Stimulated activated CD8-positive, alpha-beta memory T cell treated with anti-CD3 and anti-CD28 coated beads, Interleukin-15, amount 100 ng/mL, for 48 hours (primary cell): ENCODE results near the gene GBX1.

ENCODE experiments used
- DNase-seq, 2 donors: peaks; one replicate each; pipeline ENCODE4 v3.0.0-alpha.2; 2020; ENCODE audit warnings: low read depth in 2 of 2

GBX1 gene

DNA sequence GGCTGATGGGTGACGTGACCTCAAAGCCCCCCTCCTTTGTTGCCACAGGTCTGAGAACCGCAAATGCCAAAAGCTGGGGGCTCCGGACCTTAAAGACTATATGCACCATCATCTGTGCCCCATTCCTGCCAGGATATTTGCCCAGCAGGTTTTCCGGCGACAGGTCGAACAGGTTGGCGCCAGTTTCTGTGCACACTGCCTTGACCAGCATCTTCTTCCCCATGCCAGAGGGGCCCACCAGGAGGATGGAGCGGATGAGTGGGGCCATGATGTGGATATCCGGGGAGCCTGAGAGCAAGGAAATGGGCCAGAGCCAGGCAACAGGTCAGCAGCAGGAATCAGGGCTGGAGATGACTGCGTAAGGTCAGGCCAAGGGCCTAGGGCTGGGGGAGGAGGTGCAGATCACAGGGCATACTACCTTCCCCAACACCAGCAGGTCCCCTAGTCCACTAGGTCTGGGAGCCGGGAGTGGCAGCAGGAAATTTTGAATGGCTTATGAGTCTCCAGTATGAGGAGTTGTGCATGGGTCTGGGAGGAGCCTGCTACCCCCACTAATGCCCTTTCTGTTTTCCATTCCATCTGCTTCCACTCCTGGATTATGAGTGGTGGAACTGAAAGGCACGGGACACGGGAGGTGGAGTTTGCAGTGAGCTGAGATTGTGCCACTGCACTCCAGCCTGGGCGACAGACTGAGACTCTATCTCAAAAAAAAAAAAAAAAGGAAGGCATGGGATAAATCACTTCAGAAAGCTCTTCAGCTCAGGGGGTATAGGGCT, 25.9 kb upstream of the GBX1 start:
- no peak for DNase-seq

DNA sequence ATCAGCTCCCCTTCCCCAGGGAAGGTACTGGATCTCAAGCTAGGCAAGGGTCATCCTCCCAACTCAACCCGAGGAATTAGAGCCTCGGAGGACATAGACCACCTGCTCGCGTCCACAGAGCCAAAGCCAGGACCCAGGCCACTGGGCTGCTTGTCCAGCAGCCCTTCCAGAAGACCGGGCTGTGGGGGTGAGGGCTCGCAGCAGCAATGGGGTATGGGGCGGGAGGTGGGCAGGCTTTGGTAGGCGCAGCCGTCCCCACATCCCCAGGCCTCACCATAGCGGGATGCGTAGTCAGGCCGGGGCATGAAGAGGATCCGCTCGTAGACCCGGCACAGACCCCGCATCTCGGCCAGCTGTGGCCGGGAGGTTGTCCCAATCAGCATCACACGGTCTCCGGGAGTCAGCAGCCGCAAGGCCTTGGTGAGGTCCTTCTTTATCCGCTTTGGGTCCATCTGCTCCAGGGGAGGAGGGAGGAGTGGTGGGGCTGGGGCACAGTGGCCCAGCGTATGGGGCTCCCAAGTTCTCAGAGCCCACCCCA, 24.6 kb upstream of the GBX1 start:
- no peak for DNase-seq

DNA sequence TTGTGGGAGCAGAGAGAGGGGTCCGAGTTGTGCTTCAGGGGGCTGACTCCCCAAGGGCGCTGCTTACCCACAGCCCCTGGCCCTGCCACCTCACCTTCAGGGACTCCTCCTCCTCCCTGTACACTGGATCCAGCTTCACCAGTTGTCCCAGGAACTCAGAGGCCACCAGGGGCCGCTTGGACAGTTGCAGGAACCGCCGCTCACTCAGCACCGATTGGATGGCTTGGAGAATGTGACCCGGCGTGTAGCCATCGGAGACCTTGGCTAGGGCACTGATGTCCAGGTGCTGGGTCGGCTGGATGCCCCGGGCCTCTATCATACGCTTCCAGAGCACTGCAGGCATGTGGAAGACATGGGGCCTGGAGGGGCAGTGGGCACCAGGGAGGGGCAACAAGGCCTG, 24.1 kb upstream of the GBX1 start:
- DNase-seq = no peak

DNA sequence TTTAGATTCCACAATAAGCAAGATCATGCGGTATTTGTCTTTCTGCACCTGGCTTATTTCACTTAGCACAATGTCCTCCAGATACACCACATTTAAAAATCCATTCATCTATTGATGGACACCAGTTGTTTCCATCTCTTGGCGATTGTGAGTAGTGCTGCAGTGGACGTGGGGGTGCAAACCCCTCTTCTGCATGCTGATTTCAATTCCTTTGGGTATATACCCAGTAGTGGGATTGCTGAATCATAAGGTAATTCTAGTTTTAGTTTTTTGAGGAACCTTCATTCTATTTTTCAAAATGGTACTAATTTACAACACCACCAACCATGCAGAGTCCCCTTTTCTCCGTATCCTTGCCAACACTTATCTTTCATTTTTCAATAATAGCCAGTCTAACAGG, 21.5 kb upstream of the GBX1 start:
- DNase-seq = no peak

DNA sequence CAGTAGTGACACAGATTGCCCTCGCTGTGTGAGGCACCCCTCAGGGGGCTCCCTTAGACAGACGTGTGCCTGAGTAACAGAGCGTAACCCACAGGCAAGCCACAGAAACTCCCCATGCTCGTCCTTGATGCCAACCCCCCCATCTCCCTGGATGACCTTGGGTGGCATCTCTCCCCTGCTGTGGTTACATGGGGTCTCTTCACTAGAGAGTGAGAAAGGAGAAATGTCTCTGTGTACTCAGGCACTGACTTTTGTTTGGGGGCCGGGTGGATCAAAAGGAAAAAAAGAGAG, 20.7 kb upstream of the GBX1 start:
- no peak for DNase-seq

DNA sequence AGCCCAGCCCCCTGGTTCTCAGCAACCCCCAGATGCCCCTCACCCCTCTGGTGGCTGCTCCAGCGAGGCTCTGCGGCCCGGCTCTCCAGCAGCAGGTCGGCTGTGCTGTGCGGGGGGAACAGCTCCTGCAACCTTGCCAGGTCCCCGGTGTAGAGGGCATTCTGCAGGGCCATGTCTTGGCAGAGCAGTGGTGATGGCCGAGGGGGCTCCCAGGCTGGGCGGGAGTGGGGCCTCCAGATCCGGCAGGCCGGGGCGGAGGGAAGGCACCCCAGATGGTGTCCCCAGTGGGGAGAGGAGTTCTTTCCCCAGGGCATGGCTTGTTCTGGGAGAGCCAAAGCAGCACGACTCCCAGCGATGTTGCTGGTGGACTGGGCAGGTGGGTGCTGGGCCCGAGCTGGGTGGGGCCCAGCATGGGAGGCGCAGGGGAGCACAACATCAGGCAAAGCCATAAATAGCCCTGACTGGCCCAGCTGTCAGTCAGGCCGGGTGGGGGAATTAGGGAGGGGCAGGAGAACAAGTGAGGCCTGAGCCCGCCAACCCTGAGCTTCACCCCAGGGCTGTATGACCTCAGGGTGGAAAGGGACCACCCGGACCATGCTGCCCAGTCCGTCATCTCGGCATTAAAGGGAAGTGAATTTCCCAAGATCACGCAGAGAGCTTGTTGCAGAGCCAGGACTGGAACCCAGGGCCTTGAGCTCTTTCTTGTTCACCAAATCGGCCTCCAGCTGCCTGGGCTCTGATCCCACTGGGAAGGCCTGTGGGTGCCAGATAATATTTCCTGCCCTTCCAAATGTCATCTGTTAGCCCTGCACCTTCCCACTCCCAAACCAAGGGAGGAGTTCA, 20.1 kb upstream of the GBX1 start:
- DNase-seq = no peak

DNA sequence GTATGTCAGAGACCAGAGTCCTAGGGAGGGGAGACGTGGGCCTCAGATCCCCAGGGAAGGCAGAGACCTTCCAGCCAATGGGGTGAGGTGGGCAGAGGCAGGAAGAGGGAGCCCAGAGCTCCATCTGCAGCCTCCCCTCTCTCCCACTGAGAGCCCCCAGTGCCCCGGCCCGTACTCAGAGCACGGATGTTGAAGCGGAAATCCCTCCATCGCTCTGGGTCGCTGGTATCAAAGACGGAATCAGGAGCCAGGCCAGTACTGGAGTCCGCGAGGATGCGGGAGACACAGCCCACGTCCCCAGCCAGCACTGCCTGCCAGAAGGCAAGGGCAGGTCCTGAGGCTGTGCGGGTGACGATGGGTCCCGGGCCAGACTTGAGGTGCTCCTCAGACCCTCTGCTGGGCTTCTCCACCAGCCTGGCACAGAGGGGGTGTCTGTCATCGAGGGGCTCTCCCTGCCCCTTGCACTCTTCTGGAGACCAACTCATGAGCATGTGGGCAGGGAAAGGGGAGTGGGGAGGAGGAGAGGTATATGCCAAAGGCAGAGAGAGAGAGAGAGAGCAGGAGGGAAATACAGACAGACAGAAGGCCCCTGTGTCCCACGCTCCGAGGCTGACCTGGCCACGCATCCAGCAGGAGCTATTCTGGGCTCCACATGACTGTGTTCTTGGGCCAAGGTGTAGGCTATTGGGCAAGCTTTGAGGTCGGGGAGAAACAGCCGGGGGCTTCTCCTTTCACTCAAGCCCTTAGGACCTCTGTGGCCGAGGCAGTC, 19.3 kb upstream of the GBX1 start, which contains the start of gene ASB10:
Gene ASB10, minus strand, starts transcription at position 611 of the 769 bp plus-strand sequence. Its CDS starts 120 bp downstream, at position 491.
- DNase-seq = no peak

DNA sequence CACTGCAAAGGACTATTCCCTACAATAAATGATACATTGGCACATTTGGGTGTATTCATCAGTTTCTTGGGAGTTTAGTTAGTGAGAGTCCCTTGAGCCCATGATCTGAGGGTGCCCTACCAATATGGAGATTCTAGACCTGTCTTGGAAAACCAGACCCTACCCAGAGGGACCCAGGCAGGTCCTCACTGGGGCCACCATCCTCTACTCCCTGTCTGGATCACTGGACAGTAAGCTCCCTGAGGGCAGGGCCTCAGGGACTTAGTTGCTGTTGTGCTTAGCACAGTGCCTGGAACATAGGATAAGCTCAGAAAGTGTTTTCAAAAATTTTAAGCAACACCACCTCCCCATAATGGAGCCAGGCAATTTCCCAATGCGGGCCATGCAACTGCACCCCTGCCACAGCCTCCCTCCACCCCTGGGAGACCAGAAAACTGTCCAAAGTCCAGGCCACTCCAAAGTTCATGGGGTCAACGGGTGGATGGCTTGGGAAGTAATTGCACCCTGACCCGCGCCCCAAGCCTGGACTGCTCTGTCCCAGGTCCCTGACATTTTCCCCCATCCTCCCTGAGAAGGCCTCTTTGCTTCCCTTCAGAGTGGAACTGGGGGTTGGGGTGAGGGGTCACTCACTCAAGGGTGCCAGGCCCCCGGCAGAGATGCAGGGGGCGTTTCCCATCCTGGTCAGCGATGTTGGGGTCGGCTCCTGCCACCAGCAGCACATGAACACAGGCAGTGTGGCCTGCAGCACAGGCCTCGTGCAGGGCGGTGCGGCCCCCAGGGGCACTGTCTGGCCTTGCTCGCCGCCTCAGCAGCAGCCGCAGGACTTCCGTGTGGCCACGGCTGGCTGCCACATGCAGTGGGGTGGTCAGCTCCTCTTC, 18.5 kb upstream of the GBX1 start:
- DNase-seq = no peak

DNA sequence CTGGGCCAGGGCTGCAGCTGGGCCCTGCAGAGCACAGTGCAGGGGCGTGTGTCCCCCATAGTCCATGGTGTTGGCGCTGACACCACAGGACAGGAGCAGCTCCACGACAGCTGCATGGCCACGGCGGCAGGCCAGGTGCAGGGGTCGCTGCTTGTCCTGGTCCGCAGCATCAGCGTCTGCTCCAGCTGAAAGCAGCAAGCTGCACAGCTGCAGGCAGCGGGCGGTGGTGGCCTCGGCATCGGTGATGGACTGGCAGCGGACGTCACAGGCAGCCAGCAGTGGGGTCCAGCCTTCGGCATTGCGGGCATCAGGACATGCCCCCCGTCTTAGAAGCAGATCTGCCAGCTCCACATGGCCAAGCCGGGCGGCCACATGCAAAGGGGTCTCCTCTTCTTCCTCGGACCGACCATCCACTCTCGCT, 13.5 kb upstream of the GBX1 start:
- no peak for DNase-seq

DNA sequence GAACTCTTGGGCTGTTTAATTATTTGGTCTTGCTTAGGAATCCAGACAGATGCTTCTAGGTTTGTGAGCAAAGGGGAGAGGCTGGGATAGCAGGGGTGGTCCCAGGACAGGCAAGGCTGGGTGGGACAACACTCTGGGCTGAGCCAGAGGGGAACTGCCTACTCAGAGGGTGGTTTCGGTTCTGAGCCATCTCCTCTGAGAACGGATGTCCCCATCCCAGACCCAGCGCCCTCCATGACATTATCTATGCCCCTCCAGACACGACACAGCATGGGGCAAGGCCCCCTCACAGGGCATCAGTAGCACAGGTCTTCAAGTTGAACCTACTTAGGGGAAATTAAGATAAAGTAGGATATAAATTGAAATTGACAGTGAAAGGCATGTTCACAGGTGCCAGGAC, 12.5 kb upstream of the GBX1 start:
- DNase-seq = no peak

DNA sequence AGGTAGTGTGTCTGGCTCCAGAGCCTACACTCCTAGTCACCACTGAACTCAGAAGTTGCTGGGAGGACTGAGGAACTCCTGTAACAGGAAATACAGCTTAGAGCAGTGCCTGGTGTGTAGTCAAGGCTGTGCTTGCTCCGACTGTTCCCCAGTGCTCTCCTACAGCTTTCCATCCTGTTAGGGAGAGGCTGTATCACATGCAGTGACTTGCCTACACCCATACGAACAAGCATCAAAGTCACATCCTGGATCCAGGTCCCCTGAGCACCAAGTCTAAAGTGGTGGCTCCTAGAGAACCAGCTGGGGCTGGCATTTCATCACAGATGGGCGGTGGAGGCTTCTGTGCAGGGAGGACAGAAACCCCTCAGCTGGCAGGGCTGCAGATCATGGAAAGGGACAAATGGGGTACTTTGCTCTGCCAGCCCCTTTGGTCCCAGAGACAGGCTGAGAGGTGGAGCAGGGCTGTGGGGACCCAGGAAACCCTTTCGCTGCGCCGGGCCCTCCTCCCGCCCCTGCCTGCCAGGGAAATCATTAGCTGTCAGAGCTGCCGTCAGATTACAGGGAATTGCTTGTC, 11.9 kb upstream of the GBX1 start:
- DNase-seq = no peak

DNA sequence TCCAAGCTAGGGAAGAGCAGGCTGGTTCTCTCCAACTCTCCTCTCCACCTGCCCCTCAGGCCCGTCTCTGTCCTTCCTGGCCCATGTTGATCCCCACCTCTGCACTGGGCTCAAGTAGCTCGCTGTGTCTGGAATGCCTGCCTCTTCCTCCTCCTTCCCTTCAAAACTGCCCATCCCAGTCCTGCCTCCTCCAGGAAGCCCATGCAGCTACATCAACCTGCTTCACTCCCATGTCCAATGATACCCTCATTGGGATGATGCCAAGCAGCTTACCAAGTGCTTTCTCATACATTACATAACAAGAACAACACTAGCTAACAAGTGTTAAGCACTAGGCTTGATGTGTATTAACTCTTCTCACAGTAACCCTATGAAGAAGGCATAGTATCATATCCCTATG, 11.3 kb upstream of the GBX1 start:
- DNase-seq = no peak

DNA sequence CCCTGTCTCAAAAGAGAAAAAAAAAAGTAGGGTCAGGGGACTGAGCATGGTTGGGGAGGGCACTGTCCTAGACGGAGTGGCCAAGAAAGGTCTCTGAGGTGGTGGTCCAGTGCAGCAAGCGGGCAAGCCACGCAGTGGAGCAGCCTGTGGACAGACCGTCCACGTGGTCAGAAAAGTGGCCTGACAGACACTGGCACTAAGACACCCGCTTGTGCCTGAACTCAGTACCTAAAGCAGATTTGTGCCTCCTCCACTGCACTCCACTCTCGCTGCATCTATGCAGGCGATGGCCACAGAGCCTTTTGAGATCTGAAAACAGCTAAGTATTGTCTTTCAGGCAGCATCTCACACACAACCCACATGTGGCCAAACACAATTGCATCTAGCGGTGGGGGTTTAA, 10.7 kb upstream of the GBX1 start:
- no peak for DNase-seq

DNA sequence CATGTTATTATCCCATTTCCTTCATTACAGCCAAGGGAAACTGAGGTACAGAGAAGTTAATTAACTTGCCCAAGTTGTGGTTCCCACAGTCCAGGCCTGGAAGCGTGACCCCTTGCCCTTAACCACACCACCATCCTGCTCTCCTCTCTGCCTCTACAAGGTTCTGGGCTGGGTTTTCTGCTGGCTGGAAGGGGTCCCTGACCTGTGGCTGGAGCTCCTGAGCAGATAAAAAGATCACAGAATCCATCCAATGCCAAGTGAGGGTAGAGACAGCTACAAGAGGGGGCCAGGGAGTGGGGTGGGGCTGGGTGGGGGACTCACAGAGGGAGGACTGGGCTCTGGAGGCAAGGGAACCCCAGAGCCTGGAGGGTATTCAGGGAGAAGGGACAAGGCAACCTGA, 9.8 kb upstream of the GBX1 start:
- DNase-seq = no peak

DNA sequence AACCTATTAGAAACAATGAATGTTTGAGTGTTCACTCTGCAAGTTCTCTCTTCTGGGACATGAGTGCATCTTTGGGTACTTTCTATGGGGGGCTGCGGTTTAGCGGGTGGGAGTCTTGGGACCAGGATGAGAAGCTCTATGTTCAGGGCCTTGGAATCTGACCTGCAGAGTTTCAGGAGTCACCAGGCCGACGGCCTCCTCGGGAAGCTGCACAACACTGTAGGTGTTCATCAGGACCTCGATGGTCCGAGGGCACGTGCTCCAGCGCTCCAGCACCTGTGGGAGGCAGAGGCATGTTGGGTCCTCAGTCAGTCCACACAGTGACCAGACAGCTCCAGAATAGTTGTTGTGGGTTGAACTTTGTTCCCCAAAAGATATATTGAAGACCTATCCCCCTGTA, 8.9 kb upstream of the GBX1 start:
- DNase-seq = no peak

DNA sequence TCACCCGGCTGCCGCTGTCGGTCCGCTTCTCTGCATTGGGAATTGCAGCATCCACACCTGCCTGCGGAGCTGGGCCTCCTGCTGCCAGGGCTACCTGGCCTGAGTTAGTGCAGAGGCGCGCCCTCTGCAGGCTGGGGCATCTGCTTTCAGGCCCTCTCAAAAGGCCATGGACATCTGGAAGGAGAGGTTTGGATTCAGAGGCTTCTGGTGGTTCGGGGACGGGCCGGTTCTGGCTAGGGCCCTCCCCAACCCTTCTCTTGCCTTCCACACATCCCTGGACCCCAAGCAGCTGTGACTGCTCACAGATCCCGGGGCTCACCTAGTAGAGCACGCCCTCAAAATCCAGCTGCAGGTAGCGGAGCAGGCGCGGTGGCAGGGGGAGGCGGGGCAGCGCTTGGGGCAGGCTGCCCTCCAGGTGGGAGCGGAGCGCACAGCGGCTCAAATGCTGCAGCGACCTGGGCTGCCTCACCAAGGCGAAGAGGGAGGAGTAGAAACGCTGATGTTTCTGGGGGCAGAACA, 8.4 kb upstream of the GBX1 start:
- DNase-seq = no peak

DNA sequence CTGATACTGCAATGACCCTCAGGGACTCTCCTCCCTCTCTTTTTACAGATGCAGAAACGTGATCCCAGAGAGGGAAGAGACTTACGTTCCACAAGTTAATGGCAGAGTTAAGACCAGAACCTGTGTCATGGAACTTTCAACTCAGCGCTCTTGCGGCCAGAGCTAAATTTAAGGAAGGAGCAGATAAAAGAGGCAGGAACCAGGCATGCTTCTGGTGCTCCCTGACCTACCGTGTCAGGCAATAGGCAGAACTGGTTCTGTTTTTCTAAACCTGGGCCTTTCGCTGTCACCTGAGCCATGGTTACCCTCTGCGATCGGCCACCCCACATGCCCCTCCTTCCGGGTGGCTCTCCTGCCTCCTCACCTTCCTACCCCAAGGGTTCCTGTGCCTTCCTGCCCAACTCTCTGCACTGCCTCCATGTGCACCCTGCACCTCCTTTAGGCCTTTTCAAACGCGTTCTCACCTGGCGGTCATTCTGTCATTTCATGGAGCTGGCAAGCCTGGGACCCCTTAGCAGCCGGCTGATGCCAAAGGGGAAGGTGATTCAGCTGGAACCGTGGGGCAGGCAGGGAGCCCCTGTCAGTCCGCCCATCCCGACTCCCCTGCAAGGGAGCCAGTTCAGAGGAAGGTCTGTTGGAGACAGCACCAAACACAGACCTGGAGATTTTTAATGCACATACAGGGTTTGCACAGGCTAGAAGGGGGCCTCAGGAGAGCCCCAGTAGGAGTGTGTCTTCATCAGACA, 7.7 kb upstream of the GBX1 start:
- DNase-seq = no peak

DNA sequence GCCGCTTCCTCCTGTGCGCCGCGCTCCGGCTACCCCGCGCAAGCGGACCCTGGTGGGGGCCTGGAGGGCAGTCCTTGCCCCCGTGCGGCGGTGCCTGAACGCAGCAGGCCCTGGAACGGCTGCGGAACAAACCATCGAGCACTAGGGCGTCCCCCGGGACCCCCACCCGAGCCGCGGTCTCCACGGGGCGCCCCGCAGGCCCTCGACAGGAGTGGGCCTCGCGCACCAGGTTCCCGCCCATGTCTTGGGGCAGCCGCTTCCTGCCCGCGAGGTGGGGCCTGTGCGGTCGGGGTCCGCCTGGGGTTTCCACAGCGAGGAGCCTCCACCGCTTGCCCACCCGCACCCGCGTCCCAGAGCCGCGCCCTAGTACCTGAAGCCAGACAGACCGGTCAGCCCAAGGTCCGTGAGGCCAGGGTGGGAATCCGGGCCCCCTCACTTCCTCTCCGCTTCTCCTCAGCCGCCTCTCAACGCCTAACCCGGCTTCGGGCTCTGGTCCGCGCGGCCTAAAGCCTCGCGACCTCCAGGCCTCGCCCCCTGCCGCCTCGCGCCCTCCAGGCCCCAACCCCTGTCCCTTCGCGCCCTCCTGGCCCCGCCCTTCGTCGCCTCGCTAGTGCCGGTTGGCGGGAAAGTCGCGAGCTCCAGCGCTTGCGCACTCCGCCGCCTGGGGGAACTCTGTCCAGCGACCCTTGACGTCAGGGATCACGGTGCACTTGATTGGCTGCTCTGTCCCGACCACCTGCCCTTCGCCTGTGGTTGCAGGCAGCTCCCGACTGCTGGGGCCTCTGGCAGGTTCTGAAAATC, 7.0 kb upstream of the GBX1 start:
- DNase-seq = peak in 1 of 2 donors; percentile 21
